GM12891 (cell line): ENCODE measurements around the gene PLEKHM2.

ENCODE experiments used
- PAX5 ChIP-seq: IDR thresholded peaks from 2 replicates; pipeline ENCODE4 v1.6.1; 2011; ENCODE audit warnings: low read length, moderate library complexity, mild to moderate bottlenecking; ENCODE audit not compliant: insufficient read depth, severe bottlenecking
- POLR2A ChIP-seq: IDR thresholded peaks from 2 replicates; pipeline ENCODE4 v1.6.1; 2011; ENCODE audit warnings: low read depth, low read length, control low read depth
- POLR2AphosphoS5 ChIP-seq: IDR thresholded peaks from 2 replicates; pipeline ENCODE4 v1.6.1; 2011; ENCODE audit warnings: low read depth, low read length, control low read depth
- POU2F2 ChIP-seq: IDR thresholded peaks from 2 replicates; pipeline ENCODE4 v1.6.1; 2011; ENCODE audit warnings: low read depth, mild to moderate bottlenecking, control low read depth, low read length, moderate library complexity
- SPI1 ChIP-seq: IDR thresholded peaks from 2 replicates; pipeline ENCODE4 v1.6.1; 2011; ENCODE audit warnings: low read depth, low read length, control low read depth
- TAF1 ChIP-seq: IDR thresholded peaks from 2 replicates; pipeline ENCODE4 v1.6.1; 2011; ENCODE audit warnings: low read depth, low read length, control low read depth

DNA sequence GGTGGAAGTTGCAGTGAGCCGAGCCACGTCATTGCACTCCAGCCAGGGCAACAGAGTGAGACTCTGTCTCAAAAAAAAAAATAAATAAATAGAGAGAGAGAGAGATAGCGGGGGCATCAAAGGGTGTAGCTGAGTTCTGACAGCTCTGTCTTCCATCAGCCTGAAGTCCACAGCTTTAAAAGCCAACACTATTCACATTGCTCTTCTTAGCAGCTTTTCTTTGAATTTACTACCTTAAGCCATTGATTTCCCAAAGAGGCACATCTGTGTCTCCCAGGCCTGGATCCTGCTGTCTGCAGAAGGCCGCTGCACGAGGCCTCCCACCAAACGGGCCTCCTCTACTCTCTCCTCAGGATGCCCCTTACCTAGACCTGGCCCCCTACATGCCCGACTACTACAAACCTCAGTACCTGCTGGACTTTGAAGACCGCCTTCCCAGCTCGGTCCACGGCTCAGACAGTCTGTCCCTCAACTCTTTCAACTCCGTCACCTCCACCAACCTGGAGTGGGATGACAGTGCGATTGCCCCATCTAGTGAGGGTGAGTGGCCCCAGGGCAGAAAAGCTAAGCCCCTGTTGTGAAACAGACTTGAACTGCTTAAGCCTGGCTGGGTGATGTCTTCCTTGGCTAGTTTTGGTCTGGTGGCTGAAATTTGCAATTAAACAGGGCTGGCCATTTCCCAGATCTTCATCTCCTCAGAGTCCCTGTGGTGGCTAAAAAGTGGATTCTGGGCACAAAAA lies 35.4 kb downstream of the PLEKHM2 start:
- no peak for TF ChIP-seq POLR2A
- no peak for TF ChIP-seq POLR2AphosphoS5
- TF ChIP-seq SPI1 = no peak
- TF ChIP-seq PAX5 = no peak
- no peak for TF ChIP-seq TAF1
- no peak for TF ChIP-seq POU2F2
